ENCODE data around the gene UPK3BL1. TPM values are rescaled to one million over a fixed set of nuclear protein-coding genes. Genes with fewer than 3 reads are reported as not detected.

UPK3BL1 gene
- total RNA-seq, result 3.9 and 9.1 TPM in 2 replicates

GRCh38 chr7:102642691-102643090 is at the start of gene UPK3BL1:
Gene UPK3BL1 (minus strand): TSS chr7:102642791. CDS start chr7:102642741, 50 bp downstream.

GRCh38 chr7:102671166-102671955 is 28.8 kb upstream of the UPK3BL1 start, which contains the start of gene POLR2J2:
Gene POLR2J2 (minus strand): TSS chr7:102671663. CDS start chr7:102671601, 62 bp downstream.

GRCh38 chr7:102649924-102650323 is 7.3 kb upstream of the UPK3BL1 start, which contains the start of gene SPDYE2B:
Gene SPDYE2B (plus strand): TSS chr7:102650319. CDS start chr7:102652349, 2,030 bp downstream.

GRCh38 chr7:102616507-102617125 is 26.0 kb downstream of the UPK3BL1 start, which contains the start of gene RASA4:
Gene RASA4 (minus strand): TSS chr7:102616756. CDS start chr7:102616689, 67 bp downstream.

Other genes starting within 250 kb of the UPK3BL1 start
- gene PRKRIP1, start 246.4 kb downstream of the UPK3BL1 start, total RNA-seq, result 11.6 and 12.1 TPM in 2 replicates
- 64.6 and 67.6 TPM in 2 replicates for gene ORAI2, start 209.2 kb downstream of the UPK3BL1 start, total RNA-seq
- 10.6 and 11.7 TPM in 2 replicates for gene ALKBH4, start 177.9 kb downstream of the UPK3BL1 start, total RNA-seq
- 16.1 and 18.1 TPM in 2 replicates for gene LRWD1, start 177.8 kb downstream of the UPK3BL1 start, total RNA-seq
- 24.5 and 27.6 TPM in 2 replicates for gene POLR2J, start 163.9 kb downstream of the UPK3BL1 start, total RNA-seq
- 1.1 and 3.8 TPM in 2 replicates for gene RASA4B, start 125.0 kb downstream of the UPK3BL1 start, total RNA-seq
- gene UPK3BL2, start 99.1 kb downstream of the UPK3BL1 start, total RNA-seq, result 0.60 and 2.3 TPM in 2 replicates
- gene SPDYE2, start 91.6 kb downstream of the UPK3BL1 start, total RNA-seq, result not detected in 2 replicates
- 18.0 and 45.6 TPM in 2 replicates for gene POLR2J3, start 70.2 kb downstream of the UPK3BL1 start, total RNA-seq
- 3.3 and 8.9 TPM in 2 replicates for gene RASA4, start 26.0 kb downstream of the UPK3BL1 start, total RNA-seq
- not detected in 2 replicates for gene SPDYE2B, start 7.5 kb upstream of the UPK3BL1 start, total RNA-seq
- gene POLR2J2, start 28.9 kb upstream of the UPK3BL1 start, total RNA-seq, result 1.6 and 2.6 TPM in 2 replicates
- gene FAM185A, start 106.2 kb upstream of the UPK3BL1 start, total RNA-seq, result 5.1 and 6.5 TPM in 2 replicates